OCI-LY7 (cell line): ENCODE data around the gene CATSPERE.

Experiments used
- EZH2phosphoT487 ChIP-seq: fragments of 200-600 bp; sonication (generic); IDR thresholded peaks from 2 replicates; pipeline ENCODE4 v1.6.1; 2018; ENCODE audit warnings: low read depth, borderline replicate concordance, mild to moderate bottlenecking, mixed run types, antibody characterized with exemption, low read length, moderate library complexity, mixed read lengths
- TF ChIP-seq, protein P1 (sequence below): fragments of 200-600 bp; sonication (generic); conservative IDR thresholded peaks from 2 replicates; pipeline ENCODE4 v1.5.1; 2014; ENCODE audit warnings: mild to moderate bottlenecking, antibody characterized with exemption, low read length, moderate library complexity, mixed read lengths

DNA sequence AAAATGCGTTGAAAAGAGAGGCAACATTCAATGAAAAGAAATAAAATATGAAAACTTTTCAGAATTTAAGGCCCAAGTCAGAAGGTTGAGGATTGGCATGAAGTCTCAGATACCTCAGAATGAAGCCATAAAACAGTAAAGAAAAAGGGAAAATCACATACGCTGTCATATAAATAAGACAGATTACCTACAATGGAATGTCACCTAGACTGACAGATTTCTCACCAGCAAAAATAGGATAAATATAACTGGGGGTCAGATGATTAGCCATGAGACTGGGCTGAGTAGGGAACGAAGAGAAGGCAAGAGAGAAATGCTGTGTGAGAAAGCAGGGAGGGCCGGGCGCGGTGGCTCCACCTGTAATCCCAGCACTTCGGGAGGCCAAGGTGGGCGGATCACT is 140.3 kb downstream of the CATSPERE start:
- no peak for TF ChIP-seq EZH2phosphoT487
- TF ChIP-seq, protein P1, sequence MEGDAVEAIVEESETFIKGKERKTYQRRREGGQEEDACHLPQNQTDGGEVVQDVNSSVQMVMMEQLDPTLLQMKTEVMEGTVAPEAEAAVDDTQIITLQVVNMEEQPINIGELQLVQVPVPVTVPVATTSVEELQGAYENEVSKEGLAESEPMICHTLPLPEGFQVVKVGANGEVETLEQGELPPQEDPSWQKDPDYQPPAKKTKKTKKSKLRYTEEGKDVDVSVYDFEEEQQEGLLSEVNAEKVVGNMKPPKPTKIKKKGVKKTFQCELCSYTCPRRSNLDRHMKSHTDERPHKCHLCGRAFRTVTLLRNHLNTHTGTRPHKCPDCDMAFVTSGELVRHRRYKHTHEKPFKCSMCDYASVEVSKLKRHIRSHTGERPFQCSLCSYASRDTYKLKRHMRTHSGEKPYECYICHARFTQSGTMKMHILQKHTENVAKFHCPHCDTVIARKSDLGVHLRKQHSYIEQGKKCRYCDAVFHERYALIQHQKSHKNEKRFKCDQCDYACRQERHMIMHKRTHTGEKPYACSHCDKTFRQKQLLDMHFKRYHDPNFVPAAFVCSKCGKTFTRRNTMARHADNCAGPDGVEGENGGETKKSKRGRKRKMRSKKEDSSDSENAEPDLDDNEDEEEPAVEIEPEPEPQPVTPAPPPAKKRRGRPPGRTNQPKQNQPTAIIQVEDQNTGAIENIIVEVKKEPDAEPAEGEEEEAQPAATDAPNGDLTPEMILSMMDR, result no peak
